Stomach smooth muscle (tissue), 2 donors: ENCODE results near the gene ZNF491.
"Not testable (repeated sequence)": the region's sequence is repeated elsewhere in the genome, so short reads cannot be mapped to it uniquely, and the experiment has no call there.

Experiments used
- H3K27ac ChIP-seq: one replicate; pipeline ENCODE4 v1.7.0; 2013; ENCODE audit warnings: mild to moderate bottlenecking, low read length, inconsistent platforms
- H3K27me3 ChIP-seq, 2 donors: one replicate each; pipeline ENCODE4 v1.7.0; 2013; ENCODE audit warnings: low read length in 2 of 2; ENCODE audit not compliant: insufficient read depth in 2 of 2, control insufficient read depth in 1 of 2
- H3K36me3 ChIP-seq, 2 donors: one replicate each; pipeline ENCODE4 v1.7.0; 2013; ENCODE audit warnings: low read length in 2 of 2; ENCODE audit not compliant: control insufficient read depth in 2 of 2, insufficient read depth in 2 of 2
- H3K4me1 ChIP-seq: one replicate; pipeline ENCODE4 v1.7.0; 2013; ENCODE audit warnings: low read length; ENCODE audit not compliant: control insufficient read depth, insufficient read depth
- H3K4me3 ChIP-seq, 2 donors: one replicate each; pipeline ENCODE4 v1.7.0; 2013; ENCODE audit warnings: low read length in 2 of 2
- H3K9ac ChIP-seq, 2 donors: one replicate each; pipeline ENCODE4 v1.7.0; 2013; ENCODE audit warnings: low read length in 2 of 2, mild to moderate bottlenecking in 1 of 2
- H3K9me3 ChIP-seq, 2 donors: one replicate each; pipeline ENCODE4 v1.7.0; 2013; ENCODE audit warnings: low read length in 2 of 2; ENCODE audit not compliant: control insufficient read depth in 2 of 2
- donor health status: healthy.
- donor health status: Pancreatic carcinoma.

Gene ZNF491

DNA sequence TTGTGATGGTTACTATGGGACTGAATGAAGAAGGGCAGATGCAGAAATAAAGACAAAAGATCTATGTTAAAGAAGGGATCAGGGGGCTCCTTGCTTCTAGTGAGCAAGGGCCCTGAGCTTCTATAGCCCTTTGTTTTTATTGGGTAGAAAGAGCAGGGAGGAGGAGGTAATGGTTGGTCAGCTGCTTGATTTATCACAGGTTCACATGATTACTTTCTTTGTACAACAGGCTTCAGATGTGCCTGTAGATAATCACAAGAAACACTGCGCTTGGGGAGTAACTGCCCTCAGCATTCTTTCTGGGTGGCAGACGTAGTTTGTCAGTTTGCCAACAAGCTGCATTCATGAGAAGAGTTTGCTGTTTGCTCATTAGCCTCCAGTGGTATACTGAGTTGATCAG is 45.4 kb downstream of the ZNF491 start:
- Histone ChIP-seq H3K4me3 (no peak overlapping the region), H3K9ac (no peak overlapping the region), H3K9me3 (no peaks in the 10 kb centered on the region), H3K4me1 (peaks cover 4% of the 10 kb centered on the region), H3K27me3 (no peaks in the 10 kb centered on the region), H3K36me3 (no peaks in the 10 kb centered on the region), H3K27ac (no peak overlapping the region)

DNA sequence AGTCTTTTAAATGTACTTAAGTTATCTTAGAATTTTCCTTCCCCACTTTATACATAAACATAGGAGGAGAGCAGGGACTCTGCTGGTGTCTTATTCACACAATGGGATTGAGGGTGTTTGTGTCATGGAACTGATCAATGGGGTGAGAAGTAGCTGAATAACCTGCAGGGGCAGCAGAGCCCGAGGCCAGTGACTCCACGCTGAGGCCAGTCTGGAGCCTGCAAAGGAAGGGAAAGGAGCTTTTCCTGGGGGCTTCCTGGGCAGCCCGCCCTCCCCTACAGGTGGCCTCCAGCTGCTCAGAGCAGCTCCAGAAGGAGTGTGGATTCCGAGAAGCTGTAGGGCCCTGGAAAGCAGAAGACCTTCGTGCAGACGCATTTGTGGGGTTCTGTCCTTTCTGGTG is 49.3 kb downstream of the ZNF491 start:
- H3K27me3 ChIP-seq, H3K27ac ChIP-seq, H3K9me3 ChIP-seq, H3K4me3 ChIP-seq, H3K9ac ChIP-seq, H3K36me3 ChIP-seq: not testable (repeated sequence)
- peaks cover 12% of the 10 kb centered on the region for H3K4me1 ChIP-seq

DNA sequence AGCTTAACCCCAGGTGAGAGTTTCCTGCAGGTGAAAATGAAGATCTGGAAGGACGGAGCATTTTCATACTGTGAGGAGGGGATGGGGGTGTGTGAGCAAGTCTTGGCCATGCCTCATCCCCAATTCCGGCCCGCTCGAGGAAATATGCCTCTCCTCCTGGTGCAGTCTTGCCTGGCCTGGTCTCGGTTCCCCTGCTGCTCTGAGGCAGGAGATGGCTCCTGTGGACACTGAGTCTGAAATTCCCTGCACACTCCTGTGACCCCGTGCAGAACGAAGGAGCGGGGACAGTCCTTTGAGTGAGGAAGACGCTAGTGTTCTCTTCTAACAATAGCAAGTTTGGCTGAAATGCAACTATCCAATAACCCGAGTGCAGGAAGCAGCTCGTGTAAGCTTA is 49.9 kb downstream of the ZNF491 start:
- no peak overlapping the region for H3K27ac ChIP-seq
- no peaks in the 10 kb centered on the region for H3K36me3 ChIP-seq
- H3K27me3 ChIP-seq = no peaks in the 10 kb centered on the region
- H3K4me1 ChIP-seq = peaks cover 12% of the 10 kb centered on the region
- peak overlapping the region in 1 of 2 donors; percentile 62 for H3K9ac ChIP-seq
- H3K9me3 ChIP-seq = no peaks in the 10 kb centered on the region
- peak overlapping the region; percentile 93 to 94 for H3K4me3 ChIP-seq

DNA sequence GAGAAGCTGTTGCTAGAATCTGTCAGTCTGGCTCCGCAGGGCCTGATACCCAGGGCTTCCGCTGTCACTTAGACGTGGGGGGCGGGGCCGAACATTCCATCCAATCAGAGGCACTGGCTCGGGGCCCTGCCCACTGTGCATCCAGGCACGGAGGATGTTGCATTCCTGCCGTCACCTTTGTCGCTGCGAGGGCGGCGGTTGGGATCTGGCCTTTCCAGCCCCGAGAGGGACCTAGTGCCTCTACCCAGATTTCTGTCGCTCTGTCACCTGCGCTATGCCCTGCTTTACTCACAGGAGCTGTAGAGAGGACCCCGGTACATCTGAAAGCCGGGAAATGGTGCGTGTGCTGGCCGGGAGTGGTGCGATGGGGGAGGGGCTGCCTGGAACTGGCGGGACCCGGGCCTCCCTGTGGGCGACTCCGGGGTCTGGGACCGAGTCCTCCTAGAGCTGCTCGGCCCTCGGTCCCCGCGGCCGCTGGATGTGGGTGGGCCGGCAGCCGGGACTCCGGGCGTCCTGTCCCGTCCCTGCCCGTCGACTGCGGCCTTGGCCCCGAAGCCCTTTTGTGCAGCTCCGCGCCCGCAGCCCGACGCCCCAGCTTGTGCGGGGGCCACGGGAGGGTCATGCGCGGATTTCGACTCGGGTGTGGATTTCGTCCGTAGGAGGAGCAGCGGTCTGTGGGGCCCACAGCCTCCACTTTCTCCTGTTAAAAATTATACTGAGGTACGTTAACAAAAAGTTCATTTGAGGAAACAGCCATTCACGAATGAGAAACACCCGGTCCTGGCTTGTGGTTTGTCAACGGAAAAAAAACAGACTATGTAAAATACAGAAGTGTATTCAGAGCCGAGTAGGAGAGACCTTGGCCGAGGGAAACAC is 50.5 kb downstream of the ZNF491 start, which contains the start of gene ZNF439:
Gene ZNF439 (plus strand): TSS at position 133 of the 876 bp plus-strand sequence. CDS start 142 bp downstream, at position 275.
- Histone ChIP-seq H3K9ac (peak within 1 kb of the TSS; percentile 58 to 62), H3K27ac (peak within 1 kb of the TSS; percentile 53), H3K36me3 (no peaks in the 10 kb centered on the region), H3K9me3 (no peaks in the 10 kb centered on the region), H3K27me3 (no peaks in the 10 kb centered on the region), H3K4me3 (peak within 1 kb of the TSS; percentile 93 to 94), H3K4me1 (peaks cover 12% of the 10 kb centered on the region)

DNA sequence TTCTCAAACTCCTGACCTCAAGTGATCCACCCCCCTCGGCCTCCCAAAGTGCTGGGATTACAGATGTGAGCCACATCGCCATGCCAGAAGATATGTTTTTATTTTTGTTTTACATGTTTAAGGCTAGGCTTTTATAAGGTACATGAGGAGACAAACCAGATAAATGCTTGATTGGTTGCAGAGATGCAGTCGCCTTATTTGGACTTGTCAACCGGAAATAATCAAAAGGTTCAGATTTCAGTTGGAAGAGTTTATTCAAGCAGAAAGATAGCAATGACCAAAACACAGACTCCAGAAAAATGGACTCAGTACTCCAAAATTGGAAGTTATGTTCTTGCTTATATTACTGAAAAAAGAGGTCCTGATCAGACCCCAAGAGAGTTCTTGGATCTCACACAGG is 52.0 kb downstream of the ZNF491 start:
- peaks cover 12% of the 10 kb centered on the region for H3K4me1 ChIP-seq
- H3K4me3 ChIP-seq, H3K27ac ChIP-seq, H3K36me3 ChIP-seq, H3K9me3 ChIP-seq, H3K27me3 ChIP-seq, H3K9ac ChIP-seq: not testable (repeated sequence)

DNA sequence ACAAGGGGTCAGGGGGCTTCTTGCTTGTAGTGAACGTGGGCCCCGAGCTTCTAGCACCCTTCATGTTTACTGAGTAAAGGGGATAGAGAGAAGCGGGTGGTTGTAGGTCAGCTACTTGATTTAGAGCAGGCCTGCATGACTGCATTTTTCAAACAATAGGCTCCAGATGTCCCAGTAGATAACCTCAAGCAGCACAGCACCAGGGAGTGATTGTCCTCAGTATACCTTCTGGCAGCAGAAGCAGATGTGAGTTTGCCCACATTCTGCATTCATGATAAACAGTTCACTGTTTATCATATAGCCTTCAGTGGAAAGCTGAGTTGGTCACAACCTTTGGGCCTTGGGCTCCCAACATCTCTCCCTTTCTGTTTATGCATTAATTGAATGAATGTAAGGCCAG is 55.0 kb downstream of the ZNF491 start:
- Histone ChIP-seq H3K9me3 (no peaks in the 10 kb centered on the region), H3K36me3 (peaks cover 0 to 4% of the 10 kb centered on the region in 2 donors), H3K4me3 (no peak overlapping the region), H3K9ac (no peak overlapping the region), H3K4me1 (peaks cover 9% of the 10 kb centered on the region), H3K27ac (no peak overlapping the region), H3K27me3 (no peaks in the 10 kb centered on the region)

DNA sequence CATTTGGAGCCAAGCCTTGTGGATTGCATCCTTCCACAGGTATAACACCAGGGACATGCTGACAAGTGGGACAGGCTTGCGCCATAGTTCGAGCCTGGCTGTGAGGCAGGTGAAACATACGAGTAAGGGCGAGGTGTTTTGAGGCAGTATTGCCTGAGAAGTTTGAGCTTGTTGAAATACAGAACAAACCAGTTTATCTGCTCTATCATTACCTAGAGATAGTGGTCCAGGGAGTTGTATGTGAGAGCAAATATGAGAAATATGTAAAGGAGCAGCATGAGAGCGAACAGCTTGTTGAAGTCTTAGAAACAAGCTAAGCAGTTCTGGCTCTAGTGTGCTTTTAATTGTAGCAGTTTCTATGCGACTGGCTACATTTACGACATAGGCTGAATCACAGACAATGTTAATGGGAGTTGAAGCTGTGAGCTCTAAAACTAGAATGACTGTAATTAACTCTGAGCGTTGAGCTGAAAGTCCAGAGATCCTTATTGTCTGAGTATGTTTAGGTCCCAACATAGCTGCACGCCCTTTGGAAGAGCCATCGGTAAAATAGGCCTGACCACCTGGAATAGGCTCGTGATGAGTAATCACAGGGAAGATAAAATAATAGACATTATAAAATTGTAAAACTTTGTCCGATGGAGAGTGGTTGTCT is 58.4 kb downstream of the ZNF491 start:
- Histone ChIP-seq H3K4me3 (no peak overlapping the region), H3K36me3 (peaks cover 0 to 6% of the 10 kb centered on the region in 2 donors), H3K27me3 (no peaks in the 10 kb centered on the region), H3K9me3 (peaks cover 0 to 2% of the 10 kb centered on the region in 2 donors), H3K27ac (no peak overlapping the region), H3K4me1 (no peaks in the 10 kb centered on the region), H3K9ac (no peak overlapping the region)
